ENCODE measurements around the gene CCDC174.
A peak's percentile ranks its signal among the peaks of the same experiment; 100 is the strongest.
"Not testable (repeated sequence)": the region's sequence is repeated elsewhere in the genome, so short reads cannot be mapped to it uniquely, and the experiment has no call there.

The CCDC174 gene

GRCh38 chr3:14646589-14647413, 4.8 kb upstream of the CCDC174 start:
- no peaks in the 10 kb centered on the region for H3K9me3 ChIP-seq (ENCODE audit: control insufficient read depth, low read length)
- H3K9ac ChIP-seq: no peak overlapping the region
- H3K4me3 ChIP-seq (ENCODE audit: low read depth, low read length): no peak overlapping the region

GRCh38 chr3:14647976-14648955, 3.3 kb upstream of the CCDC174 start:
- Histone ChIP-seq H3K79me2 (peaks cover 8% of the 10 kb centered on the region), H3K9me3 (ENCODE audit: control insufficient read depth, low read length) (no peaks in the 10 kb centered on the region), H2AFZ (peak overlapping the region; percentile 56), H3K27ac (no peak overlapping the region), H3K36me3 (ENCODE audit: control insufficient read depth, insufficient read depth, low read length) (no peaks in the 10 kb centered on the region), H3K4me1 (no peaks in the 10 kb centered on the region), H3K4me3 (ENCODE audit: low read depth, low read length) (no peak overlapping the region), H3K9ac (no peak overlapping the region), H3K4me2 (ENCODE audit: low read length) (no peak overlapping the region), H3K27me3 (ENCODE audit: control insufficient read depth, insufficient read depth, low read length) (no peaks in the 10 kb centered on the region)
- no peak for TF ChIP-seq CTCF (IDR thresholded peaks at IDR 0.05)

More at GRCh38 chr3:14646589-14647413, 4.8 kb upstream of the CCDC174 start:
- no peak overlapping the region for H3K27ac ChIP-seq
- no peaks in the 10 kb centered on the region for H3K27me3 ChIP-seq (ENCODE audit: control insufficient read depth, insufficient read depth, low read length)
- no peaks in the 10 kb centered on the region for H3K36me3 ChIP-seq (ENCODE audit: control insufficient read depth, insufficient read depth, low read length)
- H3K4me2 ChIP-seq (ENCODE audit: low read length): no peak overlapping the region
- peaks cover 3% of the 10 kb centered on the region for H3K79me2 ChIP-seq
- no peak overlapping the region for H2AFZ ChIP-seq
- H3K4me1 ChIP-seq: no peaks in the 10 kb centered on the region
- no peak for TF ChIP-seq CTCF (IDR thresholded peaks at IDR 0.05)

DNA sequence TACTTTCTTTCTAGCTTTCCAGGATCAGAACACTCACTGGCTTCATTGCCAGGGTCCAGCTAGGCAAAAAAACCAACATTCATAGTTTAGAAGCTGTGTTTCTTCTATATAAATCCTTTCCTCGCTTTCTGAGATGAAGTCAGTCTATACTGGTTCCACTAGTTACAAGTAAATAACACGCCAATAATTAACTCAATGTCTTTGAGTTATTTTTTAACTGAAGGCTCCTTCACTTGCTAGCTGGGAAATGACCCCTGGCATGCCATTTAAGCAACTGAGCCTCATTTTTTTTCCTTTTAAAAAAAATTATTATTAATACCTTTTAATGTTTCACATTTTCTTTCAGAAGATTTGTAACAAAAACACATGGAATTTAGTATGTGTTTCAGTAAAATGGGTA, 2.1 kb upstream of the CCDC174 start:
- TF ChIP-seq CTCF (IDR thresholded peaks at IDR 0.05): no peak
- Histone ChIP-seq H3K9ac (no peak overlapping the region), H3K27ac (no peak overlapping the region)

GRCh38 chr3:14650193-14650592, 1.4 kb upstream of the CCDC174 start:
- Histone ChIP-seq H3K27me3 (ENCODE audit: control insufficient read depth, insufficient read depth, low read length) (no peaks in the 10 kb centered on the region), H3K4me3 (ENCODE audit: low read depth, low read length) (no peak overlapping the region), H3K27ac (no peak overlapping the region), H3K79me2 (peaks cover 8% of the 10 kb centered on the region), H2AFZ (peak overlapping the region; percentile 12), H3K9ac (no peak overlapping the region), H3K4me1 (no peaks in the 10 kb centered on the region), H3K4me2 (ENCODE audit: low read length) (no peak overlapping the region), H3K36me3 (ENCODE audit: control insufficient read depth, insufficient read depth, low read length) (no peaks in the 10 kb centered on the region), H3K9me3 (ENCODE audit: control insufficient read depth, low read length) (no peaks in the 10 kb centered on the region)
- no peak for TF ChIP-seq CTCF (IDR thresholded peaks at IDR 0.05)

More for the DNA sequence above, 2.1 kb upstream of the CCDC174 start:
- Histone ChIP-seq H3K4me1 (no peaks in the 10 kb centered on the region), H3K4me3 (ENCODE audit: low read depth, low read length) (no peak overlapping the region), H3K27me3 (ENCODE audit: control insufficient read depth, insufficient read depth, low read length) (no peaks in the 10 kb centered on the region), H3K79me2 (peaks cover 8% of the 10 kb centered on the region), H2AFZ (no peak overlapping the region), H3K4me2 (ENCODE audit: low read length) (no peak overlapping the region), H3K9me3 (ENCODE audit: control insufficient read depth, low read length) (no peaks in the 10 kb centered on the region), H3K36me3 (ENCODE audit: control insufficient read depth, insufficient read depth, low read length) (no peaks in the 10 kb centered on the region)

GRCh38 chr3:14652360-14652907, 872 bp downstream of the CCDC174 start:
- H3K27ac ChIP-seq: peak overlapping the region; percentile 78
- not testable (repeated sequence) for H3K27me3 ChIP-seq (ENCODE audit: control insufficient read depth, insufficient read depth, low read length); H3K79me2 ChIP-seq; H3K4me1 ChIP-seq; H3K36me3 ChIP-seq (ENCODE audit: control insufficient read depth, insufficient read depth, low read length); H3K9me3 ChIP-seq (ENCODE audit: control insufficient read depth, low read length)
- H2AFZ ChIP-seq: peak overlapping the region; percentile 97
- peak overlapping the region; percentile 73 for H3K9ac ChIP-seq
- H3K4me3 ChIP-seq (ENCODE audit: low read depth, low read length): peak overlapping the region; percentile 94
- peak overlapping the region; percentile 95 for H3K4me2 ChIP-seq (ENCODE audit: low read length)
